ENCODE results near the gene MRPS18C. TPM values are rescaled to one million over a fixed set of nuclear protein-coding genes. Genes with fewer than 3 reads are reported as not detected.
"Not testable (repeated sequence)": the region's sequence is repeated elsewhere in the genome, so short reads cannot be mapped to it uniquely, and the experiment has no call there.

The MRPS18C gene
- total RNA-seq, 2 experiments from 2014 or later = 72.3 to 84.5 TPM

DNA sequence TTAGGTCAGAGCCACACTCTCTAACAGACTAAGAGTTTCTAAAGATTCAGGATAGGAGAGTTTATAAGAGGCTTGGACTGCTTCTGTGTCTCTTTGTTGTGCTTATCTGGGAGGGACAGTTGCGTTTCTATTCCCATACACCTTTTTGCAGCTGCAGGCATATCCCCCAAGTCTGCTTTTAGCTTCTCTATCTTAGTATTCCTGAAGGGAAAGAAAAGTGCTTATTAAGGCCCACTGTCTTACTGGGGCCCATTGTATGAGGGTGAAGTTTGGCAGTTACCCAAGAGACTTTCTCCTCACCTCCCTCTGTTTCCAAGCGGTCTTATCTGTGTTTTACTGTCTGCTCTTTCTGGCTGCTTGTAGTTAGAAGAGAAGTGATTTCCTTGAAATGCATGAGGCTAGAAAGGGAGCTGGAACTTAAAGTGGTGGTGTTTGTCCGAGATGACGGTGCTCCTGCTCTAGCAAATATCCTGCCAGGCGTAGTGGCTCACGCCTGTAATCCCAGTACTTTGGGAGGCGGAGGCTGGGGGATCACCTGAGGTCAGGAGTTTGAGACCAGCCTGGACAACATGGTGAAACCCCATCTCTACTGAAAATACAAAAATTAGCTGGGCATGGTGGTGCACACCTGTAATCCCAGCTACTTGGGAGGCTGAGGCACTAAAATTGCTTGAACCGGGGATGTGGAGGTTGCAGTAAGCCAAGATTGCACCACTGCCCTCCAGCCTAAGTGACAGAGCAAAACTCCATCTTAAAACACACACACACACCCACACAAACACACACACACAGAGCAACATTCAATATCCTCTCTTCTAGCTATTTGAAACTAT, 40.4 kb downstream of the MRPS18C start:
- CTCF ChIA-PET, POLR2A ChIA-PET: not testable (repeated sequence)

GRCh38 chr4:83498187-83498586, 42.3 kb downstream of the MRPS18C start:
- ChIA-PET CTCF (interaction anchor here (0.7 to 2.9 kb wide), 2 partner anchors 16 to 146 kb away, joined by 4 to 12 read pairs; no protein-coding TSS in a partner anchor), POLR2A (no interaction called here)

DNA sequence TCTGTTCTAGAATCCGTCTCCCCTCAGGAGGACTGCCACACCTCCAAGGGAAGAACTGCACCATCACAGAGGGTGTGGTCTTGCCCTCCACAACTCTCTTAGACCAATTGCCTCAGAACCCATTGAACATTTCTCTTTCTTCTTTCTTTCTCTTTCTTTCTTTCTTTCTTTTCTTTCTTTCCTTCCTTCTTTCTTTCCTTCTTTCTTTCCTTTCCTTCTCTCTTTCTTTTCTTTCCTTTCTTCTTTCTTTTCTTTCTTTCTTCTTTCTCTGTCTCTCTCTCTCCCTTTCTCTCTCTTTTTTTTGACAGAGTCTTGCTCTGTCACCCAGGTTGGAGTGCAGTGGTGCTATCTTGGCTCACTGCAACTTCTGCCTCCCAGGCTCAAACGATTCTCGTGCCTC, 45.8 kb downstream of the MRPS18C start:
- POLR2A ChIA-PET, CTCF ChIA-PET: not testable (repeated sequence)

- CTCF ChIA-PET = no interaction called here
- POLR2A ChIA-PET = no interaction called here
These were observed 48.1 kb downstream of the MRPS18C start for GRCh38 chr4:83503974-83504373.

- POLR2A ChIA-PET = no interaction called here
- CTCF ChIA-PET = no interaction called here
These were observed 48.6 kb downstream of the MRPS18C start for GRCh38 chr4:83504503-83504902.

DNA sequence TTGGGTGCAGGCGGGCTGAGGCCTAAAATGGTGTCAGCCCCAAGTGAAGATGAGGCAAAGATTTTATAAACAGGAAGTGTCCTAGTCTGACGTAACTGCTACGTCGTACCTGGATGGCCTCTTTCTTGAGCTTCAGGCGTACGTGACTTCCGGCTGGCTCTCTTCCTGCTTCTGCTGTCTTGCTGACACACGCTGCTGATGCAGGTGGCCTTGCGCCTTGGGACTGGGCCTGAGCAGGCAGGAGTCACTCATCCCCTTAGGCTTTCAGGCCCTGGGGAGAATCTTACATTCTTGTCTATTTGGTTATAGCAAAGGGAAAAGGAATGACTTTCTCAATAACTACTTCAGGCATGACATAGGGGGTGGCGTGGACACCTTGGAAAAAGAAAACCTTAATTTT, 49.1 kb downstream of the MRPS18C start:
- CTCF ChIA-PET = no interaction called here
- POLR2A ChIA-PET = no interaction called here

DNA sequence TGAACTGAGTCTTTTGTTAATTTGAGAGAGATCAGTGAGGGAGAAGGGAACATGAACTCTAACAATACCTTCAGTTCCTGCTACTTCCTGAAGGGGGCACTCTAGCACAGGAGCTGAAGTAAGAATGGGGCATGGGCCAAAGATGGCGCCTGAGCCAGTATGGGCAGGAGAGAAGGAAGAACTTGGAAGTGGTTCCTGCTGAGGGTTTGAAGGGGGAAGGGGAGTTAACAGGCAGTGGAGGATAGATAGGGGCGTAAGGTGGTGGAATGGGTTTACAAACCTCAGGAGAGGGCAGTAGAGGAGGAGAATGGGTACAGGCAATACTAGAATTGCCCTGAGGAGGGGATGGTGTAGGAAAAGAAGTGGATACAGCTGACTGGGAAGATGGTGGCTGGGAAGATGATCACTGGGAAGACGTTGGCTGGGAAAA, 53.3 kb downstream of the MRPS18C start:
- POLR2A ChIA-PET = not testable (repeated sequence)
- CTCF ChIA-PET = interaction anchor here (0.9 to 2.3 kb wide), 10 partner anchors 9 to 136 kb away, joined by 3 to 17 read pairs (median 4); partner anchors contain the start of gene GPAT3

DNA sequence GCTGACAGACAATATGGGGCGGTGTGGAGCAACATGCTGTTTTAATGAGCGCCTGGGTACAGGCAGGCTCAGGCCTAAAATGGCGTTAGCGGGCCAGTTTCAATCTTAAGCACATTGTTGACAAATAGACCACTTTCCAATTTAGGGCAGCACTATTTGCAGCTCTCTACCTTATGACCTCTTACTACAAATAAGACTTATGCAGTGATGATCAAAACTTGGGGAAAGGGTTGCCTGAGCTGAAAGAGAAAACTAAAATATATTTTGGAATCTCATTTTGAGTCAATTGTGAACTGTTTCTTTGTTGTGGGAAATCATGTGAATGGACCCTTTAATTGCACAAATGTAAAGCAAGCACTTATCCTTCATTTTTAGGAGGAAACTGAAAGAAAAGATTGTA, 54.6 kb downstream of the MRPS18C start:
- POLR2A ChIA-PET = no interaction called here
- CTCF ChIA-PET = interaction anchor here (0.7 to 1.6 kb wide), 2 partner anchors 122 to 129 kb away, joined by 3 to 4 read pairs; no protein-coding TSS in a partner anchor

Other genes starting within 250 kb of the MRPS18C start
- 10 to 100 TPM; 23.4 to 23.9 TPM for gene COQ2, start 171.3 kb upstream of the MRPS18C start, total RNA-seq
- gene HPSE, start 121.2 kb upstream of the MRPS18C start, total RNA-seq = 1 to 10 TPM; 7.1 to 7.6 TPM
- 10 to 100 TPM; 10.9 to 11.7 TPM for gene HELQ, start 235 bp upstream of the MRPS18C start, total RNA-seq
- gene ABRAXAS1, start 29.0 kb downstream of the MRPS18C start, total RNA-seq = 10 to 100 TPM in 1 of 2 experiments, 1 to 10 TPM in 1; 9.7 to 10.5 TPM
- gene GPAT3, start 80.0 kb downstream of the MRPS18C start, total RNA-seq = 1 to 10 TPM; 4.1 to 5.0 TPM